Activated CD4-positive, alpha-beta T cell treated with anti-CD3 and anti-CD28 coated beads, Interleukin-2, Interleukin-4, amounts not matched to agents 100 ng/mL and 50 ng/mL, durations not matched to agents 16 hours and 8 hours (primary cell): Measurements from ENCODE around the gene PCAT6.
"Not testable (repeated sequence)": the region's sequence is repeated elsewhere in the genome, so short reads cannot be mapped to it uniquely, and the experiment has no call there.

Experiments
- DNase-seq: peaks from one replicate; pipeline ENCODE4 v3.0.0-alpha.2; 2020; ENCODE audit warnings: low spot score

The PCAT6 gene

GRCh38 chr1:202807451-202807925 is 3.3 kb upstream of the PCAT6 start:
- peak; percentile 31 for DNase-seq

- peak; percentile 60 for DNase-seq
These were observed 2.6 kb upstream of the PCAT6 start, which contains the start of gene KDM5B for GRCh38 chr1:202807926-202808757. Gene KDM5B (minus strand): TSS chr1:202808421. CDS start chr1:202808305, 116 bp downstream.

GRCh38 chr1:202809597-202810159 is 1.1 kb upstream of the PCAT6 start:
- DNase-seq = no peak

GRCh38 chr1:202810193-202810614 is 550 bp upstream of the PCAT6 start:
- DNase-seq = no peak

- DNase-seq = no peak
These were observed 782 bp downstream of the PCAT6 start for GRCh38 chr1:202811296-202812175.

- DNase-seq = no peak
These were observed 1.6 kb downstream of the PCAT6 start for GRCh38 chr1:202812176-202813026.

GRCh38 chr1:202815120-202815519 is 4.4 kb downstream of the PCAT6 start:
- no peak for DNase-seq

- no peak for DNase-seq
These were observed 8.1 kb downstream of the PCAT6 start for GRCh38 chr1:202818819-202819218.

GRCh38 chr1:202821467-202821866 is 10.7 kb downstream of the PCAT6 start:
- no peak for DNase-seq

GRCh38 chr1:202825748-202826147 is 15.0 kb downstream of the PCAT6 start:
- DNase-seq = no peak

- not testable (repeated sequence) for DNase-seq
These were observed 18.5 kb downstream of the PCAT6 start for GRCh38 chr1:202829223-202829622.

- no peak for DNase-seq
These were observed 21.2 kb downstream of the PCAT6 start for GRCh38 chr1:202831906-202832305.

GRCh38 chr1:202834771-202835547 is 24.2 kb downstream of the PCAT6 start:
- peak; percentile 29 for DNase-seq

- peak; percentile 44 for DNase-seq
These were observed 24.9 kb downstream of the PCAT6 start for GRCh38 chr1:202835548-202836072.

GRCh38 chr1:202836623-202837403 is 26.1 kb downstream of the PCAT6 start:
- no peak for DNase-seq

GRCh38 chr1:202837746-202838262 is 27.1 kb downstream of the PCAT6 start:
- DNase-seq = no peak

- DNase-seq = no peak
These were observed 32.3 kb downstream of the PCAT6 start for GRCh38 chr1:202843081-202843480.

- DNase-seq = no peak
These were observed 33.5 kb downstream of the PCAT6 start for GRCh38 chr1:202844259-202844658.

GRCh38 chr1:202844935-202845334 is 34.2 kb downstream of the PCAT6 start:
- DNase-seq = no peak
